HCT116 (cell line): ENCODE results near the gene C1R. TPM values are rescaled to one million over a fixed set of nuclear protein-coding genes. Genes with fewer than 3 reads are reported as not detected.

Source experiments
- ATAC-seq: fragments of 200-7000 bp; cut with Tn5 transposase; 2 replicates; pipeline ENCODE4 v1.9.1; 2020; ENCODE audit warnings: mild to moderate bottlenecking, moderate library complexity
- BruUV-seq: library from RNA; stranded (reverse); fragments of 400-500 nt; replicated peaks from 2 replicates; lab custom pipeline; 2021; lab: Mats Ljungman, UMichigan
- CTCF ChIA-PET: fragments of 300-600 bp; sonication (Branson Sonifier 250); formaldehyde crosslinking; loops from one replicate; lab custom pipeline; 2021; ENCODE audit warnings: antibody characterized with exemption; lab: Charles Lee
- POLR2A ChIA-PET: fragments of 300-600, 350-600 bp; sonication (Branson Sonifier 250); formaldehyde crosslinking; loops from one replicate; lab custom pipeline; 2021; ENCODE audit warnings: antibody characterized with exemption; lab: Charles Lee
- RAD21 ChIA-PET, 2 experiments: fragments of 300-600 bp; sonication (Branson Sonifier 250); formaldehyde crosslinking; loops; one replicate each; lab custom pipeline; 2023; ENCODE audit warnings: low total read pairs in 2 of 2; ENCODE audit not compliant: uncharacterized antibody in 2 of 2, unreplicated experiment in 2 of 2, low non-redundant PET in 1 of 2; lab: Charles Lee
- DNase-seq: peaks from one replicate; pipeline ENCODE4 v3.0.0-alpha.2; 2010; ENCODE audit warnings: low read depth, low spot score
- H2AFZ ChIP-seq: fragments of 200-600 bp; shearing (Covaris generic), sonication (generic); 2 replicates; pipeline ENCODE4 v1.6.1; 2017; ENCODE audit warnings: low read depth, mixed run types, mixed read lengths, antibody characterized with exemption, low read length; ENCODE audit not compliant: poor library complexity, severe bottlenecking
- H3K27ac ChIP-seq: 2 replicates; pipeline ENCODE4 v1.5.1; 2012; ENCODE audit warnings: low read depth, low read length
- H3K27me3 ChIP-seq: fragments of 200-600 bp; sonication (generic); 2 replicates; pipeline ENCODE4 v1.6.1; 2016; ENCODE audit warnings: mixed run types, low read length, mixed read lengths; ENCODE audit not compliant: insufficient read depth
- H3K36me3 ChIP-seq, 2 experiments: fragments of 200-500 bp in 1 of 2; fragments of 200-600 bp in 1 of 2; sonication (Bioruptor generic) in 1 of 2; sonication (generic) in 1 of 2; 2 replicates each; pipeline versions ENCODE4 v1.5.1 to v1.6.1; 2014 to 2016; ENCODE audit warnings: low read length in 2 of 2, inconsistent platforms in 1 of 2, mixed read lengths in 1 of 2, mixed run types in 1 of 2; ENCODE audit not compliant: insufficient read depth in 2 of 2, control insufficient read depth in 1 of 2
- H3K4me1 ChIP-seq, 2 experiments: fragments of 200-600 bp in 1 of 2; sonication (generic) in 1 of 2; 2 replicates each; pipeline versions ENCODE4 v1.5.1 to v1.6.1; 2012 to 2017; ENCODE audit warnings: low read length in 2 of 2, inconsistent platforms in 1 of 2, mild to moderate bottlenecking in 1 of 2, mixed read lengths in 1 of 2, mixed run types in 1 of 2, moderate library complexity in 1 of 2; ENCODE audit not compliant: insufficient read depth in 2 of 2, control insufficient read depth in 1 of 2
- H3K4me2 ChIP-seq: fragments of 200-600 bp; sonication (generic); 2 replicates; pipeline ENCODE4 v1.6.1; 2017; ENCODE audit warnings: mixed run types, low read length, mixed read lengths
- H3K4me3 ChIP-seq, 2 experiments: fragments of 200-600 bp in 1 of 2; sonication (generic) in 1 of 2; replicated peaks in 1 of 2; 2 replicates each; pipeline ENCODE4 v1.5.1; 2011 to 2016; ENCODE audit warnings: low read length in 2 of 2, control low read depth in 1 of 2, low read depth in 1 of 2, mild to moderate bottlenecking in 1 of 2, mixed read lengths in 1 of 2, mixed run types in 1 of 2
- H3K79me2 ChIP-seq: fragments of 200-600 bp; sonication (generic); 2 replicates; pipeline ENCODE4 v1.6.1; 2017; ENCODE audit warnings: mild to moderate bottlenecking, mixed run types, low read length, moderate library complexity, mixed read lengths; ENCODE audit not compliant: insufficient read depth
- H3K9ac ChIP-seq: fragments of 200-600 bp; sonication (generic); 2 replicates; pipeline ENCODE4 v1.6.1; 2016; ENCODE audit warnings: low read length, mixed read lengths
- H3K9me2 ChIP-seq: fragments of 200-600 bp; sonication (generic), shearing (Covaris generic); 2 replicates; pipeline ENCODE4 v1.6.1; 2017; ENCODE audit warnings: mixed run types, mild to moderate bottlenecking, moderate library complexity; ENCODE audit not compliant: insufficient read depth
- H3K9me3 ChIP-seq, 2 experiments: fragments of 200-500 bp in 1 of 2; fragments of 200-600 bp in 1 of 2; sonication (Bioruptor generic) in 1 of 2; sonication (generic) in 1 of 2; 2 replicates each; pipeline ENCODE4 v1.6.1; 2014 to 2017; ENCODE audit warnings: low read length in 2 of 2, mixed read lengths in 2 of 2, inconsistent platforms in 1 of 2, low read depth in 1 of 2, mild to moderate bottlenecking in 1 of 2, mixed run types in 1 of 2, moderate library complexity in 1 of 2; ENCODE audit not compliant: control insufficient read depth in 1 of 2, insufficient read depth in 1 of 2
- H4K20me1 ChIP-seq: fragments of 200-600 bp; sonication (generic), shearing (Covaris generic); 2 replicates; pipeline ENCODE4 v1.6.1; 2017; ENCODE audit warnings: mixed run types, mild to moderate bottlenecking, moderate library complexity; ENCODE audit not compliant: insufficient read depth
- CBX3 ChIP-seq: IDR thresholded peaks from 2 replicates; pipeline ENCODE4 v1.6.1; 2012; ENCODE audit warnings: low read depth
- CEBPB ChIP-seq: IDR thresholded peaks from 2 replicates; pipeline ENCODE4 v1.6.1; 2012; ENCODE audit warnings: low read depth
- EGR1 ChIP-seq: IDR thresholded peaks from 2 replicates; pipeline ENCODE4 v1.6.1; 2012; ENCODE audit warnings: low read depth
- ELF1 ChIP-seq: IDR thresholded peaks from 2 replicates; pipeline ENCODE4 v1.6.1; 2012; ENCODE audit warnings: low read depth, borderline replicate concordance
- EZH2 ChIP-seq: fragments of 200-600 bp; sonication (generic); IDR thresholded peaks from 2 replicates; pipeline ENCODE4 v1.6.1; 2017; ENCODE audit warnings: antibody characterized with exemption, mixed run types
- EZH2phosphoT487 ChIP-seq: fragments of 200-600 bp; IDR thresholded peaks from 2 replicates; pipeline ENCODE4 v1.6.1; 2018; ENCODE audit warnings: antibody characterized with exemption, borderline replicate concordance
- FOSL1 ChIP-seq: IDR thresholded peaks from 2 replicates; pipeline ENCODE4 v1.6.1; 2012; ENCODE audit warnings: low read depth
- JUND ChIP-seq: IDR thresholded peaks from 2 replicates; pipeline ENCODE4 v1.6.1; 2012
- SP1 ChIP-seq: IDR thresholded peaks from 2 replicates; pipeline ENCODE4 v1.6.1; 2012; ENCODE audit warnings: low read depth
- TCF7L2 ChIP-seq: IDR thresholded peaks from 2 replicates; pipeline ENCODE4 v1.7.0; 2011; ENCODE audit warnings: borderline replicate concordance, inconsistent platforms; ENCODE audit not compliant: insufficient read depth, insufficient read length; ENCODE audit errors: extremely low read depth
- intact Hi-C: fragments of 100-400 bp; cut with micrococcal nuclease; formaldehyde crosslinking; loops from 2 replicates; pipeline ENCODE4 v1.10.0; 2022
- total RNA-seq: library from RNA; stranded (reverse); gene quantifications from one replicate; pipeline ENCODE4 v1.2.1, GENCODE V29; 2021; ENCODE audit not compliant: unreplicated experiment
- TF ChIP-seq, protein P1 (sequence below): IDR thresholded peaks from 2 replicates; pipeline ENCODE4 v1.6.1; 2012; ENCODE audit warnings: low read depth
- TF ChIP-seq, protein P2 (sequence below): IDR thresholded peaks from 2 replicates; pipeline ENCODE4 v1.6.1; 2012
- TF ChIP-seq, protein P3 (sequence below), 3 experiments: fragments of 200-600 bp in 1 of 3; sonication (generic) in 1 of 3; IDR thresholded peaks in 2 of 3; conservative IDR thresholded peaks in 1 of 3; 2 replicates each; pipeline ENCODE4 v1.5.1; 2012 to 2017; ENCODE audit warnings: low read depth in 2 of 3, low read length in 2 of 3, antibody characterized with exemption in 1 of 3, borderline replicate concordance in 1 of 3, control low read depth in 1 of 3, mild to moderate bottlenecking in 1 of 3, mixed read lengths in 1 of 3, mixed run types in 1 of 3, moderate library complexity in 1 of 3; ENCODE audit not compliant: insufficient read depth in 1 of 3
- TF ChIP-seq, protein P4 (sequence below): IDR thresholded peaks from 2 replicates; pipeline ENCODE4 v1.6.1; 2012

Gene C1R
- total RNA-seq, 1 experiment from 2014 or later, result 4.3 TPM

DNA sequence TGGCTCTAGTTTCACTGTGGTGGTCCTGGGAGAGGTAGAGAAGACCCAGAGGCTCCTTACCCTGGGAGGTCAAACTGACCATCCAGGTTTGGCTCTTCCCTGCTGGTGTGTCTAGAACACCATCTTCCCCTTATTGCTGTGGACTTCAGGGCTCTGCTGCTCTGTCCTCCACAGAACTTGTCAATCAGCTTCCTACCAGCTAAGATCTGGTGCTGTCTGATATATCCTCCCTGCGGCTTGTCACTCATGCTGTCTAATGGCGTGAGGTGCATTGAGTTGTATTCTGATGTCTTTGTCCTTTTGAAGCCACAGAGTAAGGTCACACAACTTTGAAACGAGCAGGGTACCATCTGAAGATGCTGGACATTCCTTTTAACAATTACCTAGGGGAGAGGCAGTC, 24.0 kb upstream of the C1R start:
- Histone ChIP-seq H3K9me2 (no peaks in the 10 kb centered on the region), H4K20me1 (no peaks in the 10 kb centered on the region), H3K9me3 (no peaks in the 10 kb centered on the region), H3K27me3 (no peaks in the 10 kb centered on the region), H3K36me3 (peaks cover 0 to 4% of the 10 kb centered on the region in 2 experiments; a peak in 1 of 4 replicates), H3K4me3 (no peak overlapping the region), H3K79me2 (no peaks in the 10 kb centered on the region), H3K27ac (no peak overlapping the region), H3K4me2 (no peak overlapping the region), H3K4me1 (no peaks in the 10 kb centered on the region; a peak in 1 of 4 replicates), H3K9ac (no peak overlapping the region), H2AFZ (no peak overlapping the region)
- ChIA-PET CTCF (no interaction called here), RAD21 (no interaction called here), POLR2A (no interaction called here)
- intact Hi-C loops, result no loop called here
- ATAC-seq (no peak), DNase-seq (no peak)
- no TSS peak for BruUV-seq
- TF ChIP-seq ELF1 (no peak), JUND (no peak), CEBPB (no peak), EZH2phosphoT487 (no peak)
- TF ChIP-seq, protein P1, sequence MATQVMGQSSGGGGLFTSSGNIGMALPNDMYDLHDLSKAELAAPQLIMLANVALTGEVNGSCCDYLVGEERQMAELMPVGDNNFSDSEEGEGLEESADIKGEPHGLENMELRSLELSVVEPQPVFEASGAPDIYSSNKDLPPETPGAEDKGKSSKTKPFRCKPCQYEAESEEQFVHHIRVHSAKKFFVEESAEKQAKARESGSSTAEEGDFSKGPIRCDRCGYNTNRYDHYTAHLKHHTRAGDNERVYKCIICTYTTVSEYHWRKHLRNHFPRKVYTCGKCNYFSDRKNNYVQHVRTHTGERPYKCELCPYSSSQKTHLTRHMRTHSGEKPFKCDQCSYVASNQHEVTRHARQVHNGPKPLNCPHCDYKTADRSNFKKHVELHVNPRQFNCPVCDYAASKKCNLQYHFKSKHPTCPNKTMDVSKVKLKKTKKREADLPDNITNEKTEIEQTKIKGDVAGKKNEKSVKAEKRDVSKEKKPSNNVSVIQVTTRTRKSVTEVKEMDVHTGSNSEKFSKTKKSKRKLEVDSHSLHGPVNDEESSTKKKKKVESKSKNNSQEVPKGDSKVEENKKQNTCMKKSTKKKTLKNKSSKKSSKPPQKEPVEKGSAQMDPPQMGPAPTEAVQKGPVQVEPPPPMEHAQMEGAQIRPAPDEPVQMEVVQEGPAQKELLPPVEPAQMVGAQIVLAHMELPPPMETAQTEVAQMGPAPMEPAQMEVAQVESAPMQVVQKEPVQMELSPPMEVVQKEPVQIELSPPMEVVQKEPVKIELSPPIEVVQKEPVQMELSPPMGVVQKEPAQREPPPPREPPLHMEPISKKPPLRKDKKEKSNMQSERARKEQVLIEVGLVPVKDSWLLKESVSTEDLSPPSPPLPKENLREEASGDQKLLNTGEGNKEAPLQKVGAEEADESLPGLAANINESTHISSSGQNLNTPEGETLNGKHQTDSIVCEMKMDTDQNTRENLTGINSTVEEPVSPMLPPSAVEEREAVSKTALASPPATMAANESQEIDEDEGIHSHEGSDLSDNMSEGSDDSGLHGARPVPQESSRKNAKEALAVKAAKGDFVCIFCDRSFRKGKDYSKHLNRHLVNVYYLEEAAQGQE, result no peak
- TF ChIP-seq, protein P2, sequence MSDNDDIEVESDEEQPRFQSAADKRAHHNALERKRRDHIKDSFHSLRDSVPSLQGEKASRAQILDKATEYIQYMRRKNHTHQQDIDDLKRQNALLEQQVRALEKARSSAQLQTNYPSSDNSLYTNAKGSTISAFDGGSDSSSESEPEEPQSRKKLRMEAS, result no peak

DNA sequence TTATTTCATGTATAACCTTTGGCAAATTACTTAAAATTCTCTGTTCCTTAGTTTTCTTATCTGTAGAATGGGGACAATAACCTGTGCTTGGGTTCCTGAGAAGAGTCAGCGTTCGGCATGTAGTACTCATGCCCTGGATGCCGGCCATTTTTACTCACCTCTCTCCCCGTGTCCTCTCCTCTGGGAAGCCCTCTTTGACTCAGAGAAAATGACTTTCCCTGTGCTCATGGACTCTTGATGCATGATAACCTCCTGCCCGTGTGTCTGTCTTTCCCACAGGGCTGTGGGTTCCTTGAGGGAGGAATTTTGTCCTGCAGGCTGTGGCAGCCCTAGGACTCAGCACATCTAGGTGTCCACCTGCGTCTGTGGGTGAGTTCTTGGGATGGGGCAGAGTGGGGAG, 22.6 kb upstream of the C1R start:
- DNase-seq (no peak), ATAC-seq (no peak)
- H2AFZ ChIP-seq, result no peak overlapping the region
- no peaks in the 10 kb centered on the region for H3K27me3 ChIP-seq
- H3K4me1 ChIP-seq, result no peaks in the 10 kb centered on the region; a peak in 1 of 4 replicates
- H3K9me2 ChIP-seq, result no peaks in the 10 kb centered on the region
- no peaks in the 10 kb centered on the region for H4K20me1 ChIP-seq
- no peak overlapping the region for H3K9ac ChIP-seq
- H3K36me3 ChIP-seq, result peaks cover 0 to 4% of the 10 kb centered on the region in 2 experiments; a peak in 1 of 4 replicates
- H3K9me3 ChIP-seq, result no peaks in the 10 kb centered on the region
- ChIA-PET POLR2A (no interaction called here), CTCF (no interaction called here), RAD21 (no interaction called here)
- H3K4me2 ChIP-seq, result no peak overlapping the region
- no TSS peak for BruUV-seq
- H3K27ac ChIP-seq, result no peak overlapping the region
- H3K79me2 ChIP-seq, result no peaks in the 10 kb centered on the region
- intact Hi-C loops, result no loop called here
- H3K4me3 ChIP-seq, result no peak overlapping the region
- no peak for TF ChIP-seq CEBPB
- no peak for TF ChIP-seq SP1
- no peak for TF ChIP-seq CBX3
- no peak for TF ChIP-seq TCF7L2
- no peak for TF ChIP-seq EGR1
- no peak for TF ChIP-seq FOSL1
- no peak for TF ChIP-seq EZH2
- TF ChIP-seq, protein P3, sequence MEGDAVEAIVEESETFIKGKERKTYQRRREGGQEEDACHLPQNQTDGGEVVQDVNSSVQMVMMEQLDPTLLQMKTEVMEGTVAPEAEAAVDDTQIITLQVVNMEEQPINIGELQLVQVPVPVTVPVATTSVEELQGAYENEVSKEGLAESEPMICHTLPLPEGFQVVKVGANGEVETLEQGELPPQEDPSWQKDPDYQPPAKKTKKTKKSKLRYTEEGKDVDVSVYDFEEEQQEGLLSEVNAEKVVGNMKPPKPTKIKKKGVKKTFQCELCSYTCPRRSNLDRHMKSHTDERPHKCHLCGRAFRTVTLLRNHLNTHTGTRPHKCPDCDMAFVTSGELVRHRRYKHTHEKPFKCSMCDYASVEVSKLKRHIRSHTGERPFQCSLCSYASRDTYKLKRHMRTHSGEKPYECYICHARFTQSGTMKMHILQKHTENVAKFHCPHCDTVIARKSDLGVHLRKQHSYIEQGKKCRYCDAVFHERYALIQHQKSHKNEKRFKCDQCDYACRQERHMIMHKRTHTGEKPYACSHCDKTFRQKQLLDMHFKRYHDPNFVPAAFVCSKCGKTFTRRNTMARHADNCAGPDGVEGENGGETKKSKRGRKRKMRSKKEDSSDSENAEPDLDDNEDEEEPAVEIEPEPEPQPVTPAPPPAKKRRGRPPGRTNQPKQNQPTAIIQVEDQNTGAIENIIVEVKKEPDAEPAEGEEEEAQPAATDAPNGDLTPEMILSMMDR (IDR thresholded peaks at IDR 0.05 in 2 of 3, conservative IDR thresholded peaks at IDR 0.05 in 1 of 3; ENCODE audit: borderline replicate concordance in 1 of 3, insufficient read depth in 1 of 3, low read depth in 2 of 3, low read length in 2 of 3), result no peak
- TF ChIP-seq, protein P4, sequence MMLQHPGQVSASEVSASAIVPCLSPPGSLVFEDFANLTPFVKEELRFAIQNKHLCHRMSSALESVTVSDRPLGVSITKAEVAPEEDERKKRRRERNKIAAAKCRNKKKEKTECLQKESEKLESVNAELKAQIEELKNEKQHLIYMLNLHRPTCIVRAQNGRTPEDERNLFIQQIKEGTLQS, result no peak
